ENCODE data around the gene NIP7.
"Not testable (repeated sequence)": the region's sequence is repeated elsewhere in the genome, so short reads cannot be mapped to it uniquely, and the experiment has no call there.

Gene NIP7

DNA sequence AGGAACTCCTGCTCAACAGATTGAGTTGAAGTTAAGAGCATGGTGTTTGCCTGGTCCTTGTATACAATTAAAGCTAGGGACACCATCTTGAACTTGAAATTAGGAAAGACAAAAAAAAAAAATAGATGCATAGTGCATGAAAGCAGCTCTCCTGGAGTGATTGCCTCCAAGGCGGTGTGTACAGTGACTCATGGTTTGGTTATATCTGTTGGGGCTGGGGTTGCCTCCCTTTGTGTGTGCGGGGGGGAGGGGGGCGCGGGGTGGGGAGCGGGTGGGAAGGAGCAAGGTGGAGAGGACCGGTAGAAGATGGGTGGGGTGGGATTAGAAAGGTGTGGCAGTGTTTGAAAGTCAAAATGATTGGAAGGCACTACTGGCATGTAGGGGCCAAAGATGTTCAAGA, 8.7 kb downstream of the NIP7 start:
- DNase-seq: no peak

- no peak for DNase-seq
Observed at GRCh38 chr16:69349536-69349935, 10.0 kb downstream of the NIP7 start.

DNA sequence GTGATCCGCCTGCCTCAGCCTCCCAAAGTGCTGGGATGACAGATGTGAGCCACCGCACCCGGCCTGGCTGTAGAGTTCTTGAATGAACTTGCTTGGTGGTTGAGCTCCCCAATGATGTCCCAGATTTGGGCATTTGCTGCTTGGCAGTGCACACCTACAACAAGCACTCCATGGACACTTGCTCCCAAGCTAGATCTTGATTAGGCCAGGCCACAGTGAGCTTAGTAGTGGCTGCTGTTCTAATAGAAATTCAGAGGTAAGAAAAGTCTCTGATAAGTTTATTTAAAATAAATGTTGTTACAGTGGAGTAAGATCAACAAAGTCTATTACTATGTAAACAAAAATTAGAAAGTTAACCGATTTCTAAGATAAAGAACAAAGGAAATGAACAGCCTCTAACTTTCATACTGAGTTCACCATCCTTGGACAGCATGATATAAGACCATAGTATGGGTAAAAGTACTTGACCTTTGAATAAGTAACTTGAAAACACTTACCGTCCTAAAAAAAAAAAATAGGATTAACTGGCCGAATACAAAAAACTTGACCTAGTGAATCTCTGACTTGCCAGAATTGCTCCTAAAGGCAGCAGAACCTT, 11.1 kb downstream of the NIP7 start:
- no peak for DNase-seq

DNA sequence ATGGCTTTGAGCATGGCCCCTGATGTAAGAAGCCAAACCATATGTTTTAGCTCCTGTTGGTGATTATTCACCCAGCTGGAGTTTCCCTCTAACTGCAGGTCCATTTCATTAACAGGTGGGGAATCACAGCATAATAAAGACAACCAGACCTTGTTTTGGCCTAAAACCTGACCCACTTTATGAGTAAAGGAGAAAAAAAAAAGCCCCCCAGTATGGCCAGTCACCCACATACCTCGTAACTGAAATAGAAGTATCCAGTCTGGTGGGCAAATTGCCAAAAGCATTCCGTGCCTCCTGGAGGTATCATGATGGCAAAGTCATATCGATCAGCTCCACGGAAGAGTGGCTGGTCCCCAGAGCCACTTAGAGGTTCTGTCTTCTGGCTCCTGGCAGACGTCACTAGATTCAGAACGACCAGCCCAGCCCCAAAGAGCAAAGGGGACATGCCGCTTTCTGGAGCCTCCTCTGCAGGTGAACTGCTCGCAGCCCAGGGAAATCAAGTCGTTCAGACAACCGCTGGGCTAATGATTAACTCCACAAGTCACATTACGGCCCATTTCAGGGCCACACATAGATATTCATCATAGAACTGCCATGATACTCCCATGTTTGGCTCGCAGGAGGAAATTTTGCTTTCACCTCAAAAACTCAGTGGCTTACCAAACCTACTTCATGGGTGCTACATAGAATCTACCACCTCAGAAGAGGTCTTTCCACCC, 11.9 kb downstream of the NIP7 start, which contains the start of gene TMED6:
Gene TMED6, minus strand, starts transcription at position 478 of the 719 bp plus-strand sequence. Its CDS starts 33 bp downstream, at position 445.
- no peak for DNase-seq

DNA sequence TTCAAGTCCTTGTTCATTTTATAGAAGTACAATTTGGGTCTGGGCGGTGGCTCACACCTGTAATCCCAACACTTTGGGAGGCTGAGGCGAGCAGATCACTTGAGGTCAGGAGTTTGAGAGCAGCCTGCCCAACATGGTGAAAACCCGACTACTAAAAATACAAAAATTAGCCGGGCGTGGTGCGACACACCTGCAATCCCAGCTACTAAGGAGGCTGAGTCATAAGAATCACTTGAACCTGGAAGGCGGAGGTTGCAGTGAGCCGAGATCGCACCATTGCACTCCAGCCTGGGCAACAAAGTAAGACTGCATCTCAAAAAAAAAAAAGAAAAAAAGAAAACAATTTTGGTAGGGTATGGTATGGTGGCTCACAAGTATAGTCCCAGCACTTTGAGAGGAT, 20.5 kb downstream of the NIP7 start:
- DNase-seq: not testable (repeated sequence)

GRCh38 chr16:69363281-69363717, 23.7 kb downstream of the NIP7 start:
- no peak for DNase-seq

- DNase-seq: no peak
Observed at GRCh38 chr16:69364088-69364487, 24.5 kb downstream of the NIP7 start.

- DNase-seq: no peak
Observed at GRCh38 chr16:69365901-69366300, 26.3 kb downstream of the NIP7 start.

GRCh38 chr16:69366431-69366830, 26.9 kb downstream of the NIP7 start:
- no peak for DNase-seq

DNA sequence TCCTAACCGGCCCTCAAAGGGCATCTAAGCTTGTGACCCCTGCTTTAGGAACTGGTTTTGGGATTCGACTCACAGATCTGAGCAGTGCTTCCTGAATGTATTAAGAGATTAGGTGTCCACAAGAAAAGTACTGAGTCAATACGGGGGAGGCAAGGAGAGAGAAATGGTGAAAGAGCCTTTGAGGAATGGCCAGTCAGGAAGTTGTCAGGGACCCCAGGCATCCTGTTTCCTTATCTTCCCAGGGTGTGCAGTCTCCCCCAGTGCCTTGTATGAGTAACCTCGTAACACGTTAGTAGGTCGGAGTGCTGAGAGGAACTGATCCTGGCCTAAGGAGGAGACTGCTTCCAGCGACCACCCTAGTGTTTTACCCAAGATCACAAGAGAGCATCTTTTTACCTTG, 28.4 kb downstream of the NIP7 start:
- DNase-seq: no peak

- DNase-seq: no peak
Observed at GRCh38 chr16:69368866-69369265, 29.3 kb downstream of the NIP7 start.

GRCh38 chr16:69371564-69371963, 32.0 kb downstream of the NIP7 start:
- no peak for DNase-seq

DNA sequence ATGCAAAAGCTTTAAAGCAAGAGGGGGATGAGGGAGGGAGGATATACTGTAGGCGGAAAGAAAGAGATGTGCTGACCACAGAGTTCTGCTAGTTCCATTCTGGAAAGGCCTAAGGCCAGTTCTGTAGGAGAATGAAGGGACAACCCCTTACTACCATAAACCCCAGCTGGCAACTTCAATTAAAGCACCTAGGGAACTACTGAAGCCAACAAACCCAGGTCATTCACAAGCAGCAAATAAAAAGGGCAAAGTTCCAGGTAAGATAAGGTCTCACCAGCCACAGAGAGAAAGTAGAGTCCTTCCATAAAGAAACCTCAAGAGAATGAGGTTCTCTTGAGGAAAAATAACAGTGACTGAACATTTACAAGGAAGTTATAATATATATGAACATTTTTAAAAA, 33.4 kb downstream of the NIP7 start:
- no peak for DNase-seq

DNA sequence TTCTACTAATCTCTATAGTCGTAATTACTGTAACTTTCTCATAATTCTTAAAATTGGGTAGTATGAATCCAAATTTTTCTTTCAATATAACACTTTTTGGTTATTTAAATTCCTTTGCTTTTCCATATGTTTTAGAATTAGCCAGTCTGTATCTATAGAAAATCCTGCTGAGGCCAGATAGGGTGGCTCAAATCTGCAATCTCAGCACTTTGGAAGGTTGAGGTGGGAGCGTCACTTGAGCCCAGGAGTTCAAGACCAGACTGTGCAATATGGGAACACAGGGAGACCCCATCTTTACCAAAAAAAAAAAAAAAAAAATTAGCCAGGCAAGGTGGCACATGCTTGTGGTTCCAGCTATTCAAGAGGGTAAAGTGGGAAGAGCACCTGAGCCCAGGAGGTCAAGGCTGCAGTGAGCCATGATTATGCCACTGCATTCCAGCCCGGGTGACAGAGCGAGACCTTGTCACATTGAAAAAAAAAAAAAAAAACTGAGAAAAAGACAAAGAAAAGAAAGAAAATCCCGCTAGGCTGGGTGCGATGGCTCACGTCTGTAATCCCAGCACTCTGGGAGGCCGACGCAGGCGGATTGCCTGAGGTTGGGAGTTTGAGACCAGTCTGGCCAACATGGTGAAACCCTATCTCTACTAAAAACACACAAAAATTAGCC, 37.0 kb downstream of the NIP7 start:
- DNase-seq: no peak

GRCh38 chr16:69378036-69378435, 38.5 kb downstream of the NIP7 start:
- no peak for DNase-seq

- DNase-seq: no peak
Observed at GRCh38 chr16:69378760-69379159, 39.2 kb downstream of the NIP7 start.

DNA sequence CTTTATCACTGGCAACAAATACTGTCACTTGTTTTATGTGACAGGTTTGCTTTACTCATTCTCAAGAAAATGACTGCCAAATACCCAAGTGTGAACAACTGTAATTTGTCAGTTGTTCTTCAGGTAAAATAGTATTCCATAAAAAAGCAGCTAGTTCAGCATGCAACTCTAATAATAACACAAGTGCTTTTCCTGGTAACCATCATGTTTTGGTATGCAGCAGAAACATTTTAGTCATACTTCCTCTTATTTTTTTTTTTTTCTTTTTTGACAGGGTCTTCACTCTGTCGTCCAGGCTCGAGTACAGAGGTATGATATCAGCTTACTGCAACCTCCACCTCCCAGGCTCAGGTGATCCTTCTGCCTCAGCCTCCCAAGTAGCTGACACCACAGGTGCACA, 41.7 kb downstream of the NIP7 start:
- no peak for DNase-seq

- DNase-seq: no peak
Observed at GRCh38 chr16:69382421-69382820, 42.8 kb downstream of the NIP7 start.

GRCh38 chr16:69384974-69385373, 45.4 kb downstream of the NIP7 start:
- DNase-seq: no peak

- DNase-seq: no peak
Observed at GRCh38 chr16:69386596-69386995, 47.0 kb downstream of the NIP7 start.
